Measurements from ENCODE around the gene SRRM5. TPM values are rescaled to one million over a fixed set of nuclear protein-coding genes. Genes with fewer than 3 reads are reported as not detected.
A peak's percentile ranks its signal among the peaks of the same experiment; 100 is the strongest.
"Not testable (repeated sequence)": the region's sequence is repeated elsewhere in the genome, so short reads cannot be mapped to it uniquely, and the experiment has no call there.

SRRM5 gene
- total RNA-seq, 2 donors from 2014 or later, result 0.28 TPM; not detected in 1

GRCh38 chr19:43634872-43635560 lies 23.1 kb downstream of the SRRM5 start:
- no peaks in the 10 kb centered on the region for H3K27me3 ChIP-seq
- H3K36me3 ChIP-seq, result no peaks in the 10 kb centered on the region
- peak overlapping the region in 1 of 2 donors; percentile 4 for H3K4me3 ChIP-seq
- TF ChIP-seq CTCF (IDR thresholded peaks at IDR 0.05), result no peak
- peaks cover 0 to 6% of the 10 kb centered on the region in 2 donors for H3K4me1 ChIP-seq
- no peak overlapping the region for H3K27ac ChIP-seq
- H3K9me3 ChIP-seq, result no peaks in the 10 kb centered on the region
- DNase-seq (ENCODE audit: low spot score), result no peak

GRCh38 chr19:43635561-43635940 lies 23.7 kb downstream of the SRRM5 start:
- H3K4me1 ChIP-seq, result peaks cover 0 to 11% of the 10 kb centered on the region in 2 donors
- H3K9me3 ChIP-seq; DNase-seq (ENCODE audit: low spot score); H3K27ac ChIP-seq; H3K4me3 ChIP-seq; H3K36me3 ChIP-seq; H3K27me3 ChIP-seq: not testable (repeated sequence)

- Histone ChIP-seq H3K36me3 (no peaks in the 10 kb centered on the region), H3K27ac (no peak overlapping the region), H3K4me3 (no peak overlapping the region), H3K27me3 (no peaks in the 10 kb centered on the region), H3K4me1 (peaks cover 0 to 12% of the 10 kb centered on the region in 2 donors), H3K9me3 (no peaks in the 10 kb centered on the region)
- DNase-seq (ENCODE audit: low spot score), result no peak
- TF ChIP-seq CTCF (IDR thresholded peaks at IDR 0.05), result no peak
Measured at GRCh38 chr19:43636121-43636683, 24.3 kb downstream of the SRRM5 start.

GRCh38 chr19:43638214-43638994 lies 26.5 kb downstream of the SRRM5 start:
- Histone ChIP-seq H3K27me3 (no peaks in the 10 kb centered on the region), H3K4me3 (no peak overlapping the region), H3K36me3 (no peaks in the 10 kb centered on the region), H3K9me3 (no peaks in the 10 kb centered on the region), H3K4me1 (peaks cover 0 to 12% of the 10 kb centered on the region in 2 donors), H3K27ac (no peak overlapping the region)
- no peak for DNase-seq (ENCODE audit: low spot score)
- no peak for TF ChIP-seq CTCF (IDR thresholded peaks at IDR 0.05)

GRCh38 chr19:43638995-43639518 lies 27.2 kb downstream of the SRRM5 start:
- no peak for TF ChIP-seq CTCF (IDR thresholded peaks at IDR 0.05)
- Histone ChIP-seq H3K4me3 (peak overlapping the region; percentile 42 to 61), H3K4me1 (peaks cover 0 to 12% of the 10 kb centered on the region in 2 donors), H3K27ac (no peak overlapping the region), H3K27me3 (no peaks in the 10 kb centered on the region), H3K9me3 (no peaks in the 10 kb centered on the region), H3K36me3 (no peaks in the 10 kb centered on the region)
- no peak for DNase-seq (ENCODE audit: low spot score)

All from right atrium auricular region (tissue), 2 donors.